DLD1 (cell line): Measurements from ENCODE around the gene SYNPO2L.

Source experiments
- in situ Hi-C: cut with HindIII; loops from 2 replicates; pipeline ENCODE4 v1.10.0; 2017; ENCODE audit warnings: low sequenced_read_pairs

Gene SYNPO2L

DNA sequence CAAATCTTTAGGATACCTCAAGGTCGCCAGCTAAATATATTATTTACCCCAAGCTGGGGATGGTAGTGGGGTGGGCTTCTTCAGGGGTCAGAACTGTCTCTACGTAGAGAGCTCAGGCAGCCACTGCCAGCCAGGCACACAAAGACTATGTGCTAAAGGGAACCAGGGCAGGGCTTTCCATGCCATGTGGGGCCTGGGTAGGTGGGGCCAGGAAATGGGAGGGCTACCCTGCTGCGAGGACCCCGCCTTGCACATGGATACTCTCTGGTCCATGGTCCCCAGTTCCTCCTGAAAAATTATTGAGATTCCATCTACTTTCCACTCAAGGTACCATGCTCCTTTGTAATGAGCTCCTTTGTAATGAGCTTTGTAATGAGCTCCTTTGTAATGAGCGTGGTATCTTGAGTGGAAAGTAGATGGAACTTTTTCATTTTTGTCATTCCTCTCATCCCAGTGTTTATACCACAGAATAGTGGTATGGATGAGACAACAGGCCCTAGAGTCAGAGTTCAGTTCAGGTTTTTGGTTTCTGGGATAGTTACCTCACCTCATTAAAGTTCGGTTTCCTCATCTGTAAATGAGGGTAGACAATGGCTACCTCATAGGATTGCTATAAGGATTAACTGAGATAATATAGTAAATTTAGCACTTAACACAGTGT lies 5.8 kb downstream of the SYNPO2L start:
- in situ Hi-C loops: no loop called here

DNA sequence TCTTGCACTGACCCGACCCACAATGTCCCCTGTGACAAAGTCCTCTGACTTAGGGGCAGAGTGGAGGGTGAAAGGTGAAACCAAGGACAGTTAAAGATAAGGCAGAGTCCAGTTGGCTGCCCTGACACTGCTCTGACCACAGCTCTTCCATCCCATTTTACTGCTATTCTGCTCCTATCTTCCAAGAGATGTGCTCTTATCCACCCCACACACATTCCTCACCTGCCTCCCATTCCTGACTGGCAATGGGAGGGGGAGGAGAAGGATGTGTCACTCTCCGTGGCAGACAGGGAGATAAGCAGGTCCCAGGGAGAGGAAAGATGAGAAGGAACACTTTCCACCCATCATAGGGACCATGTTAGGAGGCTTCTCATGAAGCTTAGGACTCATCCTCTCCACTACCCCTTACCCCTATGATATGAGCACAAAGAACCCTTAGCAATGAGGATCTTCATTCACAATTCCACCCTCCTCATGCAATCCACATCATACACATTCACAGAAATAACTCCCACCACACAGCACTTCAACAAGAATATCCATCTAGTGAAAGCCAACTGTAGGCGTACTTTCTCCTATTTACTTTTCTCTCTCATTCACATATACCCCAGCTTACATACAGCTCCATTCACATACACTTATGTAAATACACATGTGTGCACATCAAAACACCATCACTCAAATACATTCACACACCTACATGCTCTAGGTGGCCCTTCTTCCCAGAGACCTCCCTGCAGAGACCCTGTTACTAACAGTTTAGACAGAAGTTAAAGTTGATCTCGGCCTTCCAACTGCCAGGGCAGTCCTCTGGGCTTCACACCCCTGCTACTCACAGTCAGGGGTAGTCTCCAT lies 6.6 kb downstream of the SYNPO2L start:
- in situ Hi-C loops: no loop called here

- in situ Hi-C loops: no loop called here
Measured at GRCh38 chr10:73647875-73648651, 7.8 kb downstream of the SYNPO2L start.

DNA sequence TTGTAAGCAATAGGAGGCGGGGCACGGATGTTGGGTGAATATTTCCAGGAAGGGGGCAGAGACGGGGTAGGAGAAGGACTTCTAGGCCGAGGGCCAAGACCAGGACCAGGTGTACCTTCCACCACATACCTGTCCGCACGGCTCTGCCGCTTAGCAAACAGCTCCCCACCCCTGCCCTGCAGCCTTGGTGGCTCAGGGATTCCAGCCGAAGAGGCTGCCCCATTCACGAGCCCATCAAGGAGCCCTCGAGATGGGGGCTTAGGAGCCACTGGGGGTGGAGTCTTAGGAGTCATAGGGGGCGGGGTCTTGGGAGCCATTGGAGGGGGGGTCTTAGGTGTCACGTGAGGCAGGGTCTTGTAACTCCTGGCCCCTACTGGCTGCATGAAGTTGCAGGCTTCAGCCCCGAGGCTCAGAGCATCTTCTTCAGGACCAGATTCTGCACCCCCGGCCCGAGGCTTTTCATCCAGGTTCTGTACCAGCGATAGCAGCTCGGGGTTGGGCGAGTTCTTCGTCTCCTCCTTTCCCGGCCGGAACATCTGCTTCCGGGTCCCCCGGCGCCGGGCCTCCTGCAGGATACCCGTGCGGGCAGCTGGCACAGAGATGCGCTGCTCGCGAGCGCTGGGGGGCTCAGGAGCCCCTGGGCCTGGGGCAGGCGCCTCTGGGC lies 8.5 kb downstream of the SYNPO2L start:
- in situ Hi-C loops: no loop called here

DNA sequence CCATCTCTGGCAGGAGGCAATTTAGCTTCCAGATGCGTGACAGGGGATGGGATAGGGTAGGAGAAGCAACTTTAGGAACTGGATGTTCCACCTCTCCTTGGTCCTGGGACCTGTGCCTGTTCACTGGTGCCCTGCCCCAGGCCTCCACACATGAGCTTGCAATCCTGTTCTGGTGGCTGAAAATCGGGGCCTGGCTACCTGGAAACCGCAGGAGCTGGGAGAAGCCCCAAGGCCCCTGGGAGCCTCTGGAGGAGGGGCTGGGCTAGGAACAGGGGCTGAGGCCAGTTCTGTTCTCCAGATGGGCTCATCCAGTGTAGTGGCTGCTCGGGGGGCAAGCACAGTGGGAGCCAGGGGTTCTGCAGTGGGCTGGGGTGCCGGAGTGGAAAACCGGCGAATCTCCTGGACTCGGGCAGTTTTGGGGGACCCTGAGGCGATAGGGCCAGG lies 9.2 kb downstream of the SYNPO2L start:
- in situ Hi-C loops: no loop called here

GRCh38 chr10:73645251-73645650 lies 10.6 kb downstream of the SYNPO2L start:
- in situ Hi-C loops: no loop called here

DNA sequence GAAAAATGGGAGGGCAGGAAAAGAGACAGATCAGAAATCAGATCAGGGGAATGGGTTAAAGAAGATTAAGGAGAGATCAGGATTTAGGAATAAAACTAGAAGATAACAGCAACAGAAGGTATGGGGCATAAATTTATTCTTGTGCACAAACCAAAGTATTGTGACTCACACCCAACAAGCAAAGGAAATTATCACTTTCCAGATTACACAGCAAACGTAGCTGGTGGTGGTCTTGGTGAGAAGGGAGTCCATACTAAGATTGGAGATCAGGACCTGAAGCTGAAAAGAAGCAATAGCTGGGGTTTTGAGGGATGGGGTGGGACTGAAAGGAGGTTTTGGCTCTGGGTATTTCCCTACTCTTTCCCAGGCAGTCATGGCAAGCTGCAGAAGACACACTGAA lies 11.1 kb downstream of the SYNPO2L start:
- in situ Hi-C loops: no loop called here

DNA sequence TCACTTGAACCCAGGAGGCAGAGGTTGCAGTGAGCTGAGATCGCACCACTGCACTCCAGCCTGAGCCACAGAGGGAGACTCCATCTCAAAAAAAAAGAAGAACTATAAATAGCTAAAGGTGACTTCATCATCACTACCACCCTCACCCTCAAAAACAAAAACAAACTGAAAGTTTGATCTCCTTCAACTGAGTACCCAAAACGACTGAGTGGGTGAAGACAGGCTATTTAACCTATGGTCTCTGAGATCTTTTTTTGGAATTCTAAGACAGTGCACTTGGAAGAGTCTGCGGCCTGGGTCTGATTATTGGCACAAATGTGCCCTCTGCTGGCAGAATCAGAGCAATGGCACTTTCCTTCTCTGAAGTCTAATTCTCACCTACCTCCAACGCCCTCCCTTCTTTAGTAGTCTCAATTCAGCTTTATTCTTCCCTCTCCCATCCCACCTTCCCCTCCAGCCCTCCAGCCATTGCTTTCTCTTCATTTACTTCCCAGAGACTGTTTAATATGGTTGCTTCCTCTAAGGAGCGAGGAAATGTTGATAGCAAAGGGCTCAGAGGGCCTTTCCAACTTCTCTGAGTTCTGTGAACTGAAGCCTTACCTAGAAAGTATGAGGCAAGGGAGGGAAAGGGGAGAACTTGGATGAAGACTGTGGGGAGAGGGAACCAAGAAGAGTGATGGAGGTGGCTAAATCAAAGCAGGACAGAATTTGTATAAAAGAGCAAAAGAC lies 11.7 kb downstream of the SYNPO2L start:
- in situ Hi-C loops: no loop called here

DNA sequence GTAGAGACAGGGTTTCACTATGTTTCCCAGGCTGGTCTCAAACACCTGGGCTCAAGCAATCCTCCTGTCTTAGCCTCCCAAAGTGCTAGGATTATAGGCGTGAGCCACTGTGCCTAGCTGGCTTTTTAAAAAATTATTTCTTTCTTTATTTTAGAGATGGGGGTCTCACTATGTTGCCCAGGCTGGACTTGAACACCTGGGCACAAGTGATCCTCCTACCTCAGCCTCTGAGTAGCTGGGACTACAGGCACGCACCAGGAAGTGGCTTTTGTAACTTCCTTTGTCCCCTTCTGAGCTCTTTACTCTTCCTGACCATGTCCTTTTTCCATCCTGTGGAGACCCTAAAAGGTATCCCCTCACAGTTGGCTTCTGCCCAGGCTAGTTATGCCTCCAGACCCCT lies 12.5 kb downstream of the SYNPO2L start:
- in situ Hi-C loops: no loop called here

DNA sequence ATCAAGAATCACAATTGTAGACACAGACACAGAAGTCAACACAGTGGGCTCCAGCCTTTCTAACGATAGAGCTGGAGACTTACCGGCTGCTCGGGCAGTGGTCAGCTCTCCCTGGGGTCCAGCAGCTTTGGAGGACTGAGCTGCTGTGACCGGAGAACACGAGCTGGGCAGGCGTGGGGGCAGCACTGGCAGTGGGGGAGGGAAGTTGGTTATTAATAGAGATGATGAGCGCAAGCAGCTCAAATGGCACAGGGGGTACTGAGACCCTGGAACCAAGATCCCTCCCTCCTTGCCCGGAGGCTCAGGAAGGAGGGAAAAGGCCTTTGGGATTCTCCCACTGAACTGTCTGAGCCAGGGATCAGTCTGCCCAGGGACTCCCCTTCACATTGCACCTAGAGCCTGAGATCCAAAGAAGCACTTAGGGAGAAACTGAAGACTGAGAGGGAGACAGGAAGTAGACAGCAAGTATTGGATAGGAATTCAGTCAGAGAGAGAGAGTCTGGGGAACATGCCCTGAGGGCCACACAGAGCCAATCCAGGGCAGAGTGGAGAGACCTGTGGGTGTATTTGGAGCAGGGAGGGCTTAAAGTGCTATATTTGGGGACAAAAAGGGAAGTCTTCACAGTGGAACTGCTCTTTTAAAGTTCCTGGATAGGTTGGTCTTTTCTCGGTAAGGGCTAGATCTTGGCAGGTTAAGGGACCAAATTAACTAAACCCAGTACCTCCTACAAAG lies 14.3 kb downstream of the SYNPO2L start, which contains the start of gene MYOZ1:
MYOZ1 (minus strand) TSS at position 147 of the 733 bp plus-strand sequence. CDS start 1,457 bp downstream, outside the sequence.
- in situ Hi-C loops: no loop called here

GRCh38 chr10:73639286-73639685 lies 16.5 kb downstream of the SYNPO2L start:
- in situ Hi-C loops: no loop called here

DNA sequence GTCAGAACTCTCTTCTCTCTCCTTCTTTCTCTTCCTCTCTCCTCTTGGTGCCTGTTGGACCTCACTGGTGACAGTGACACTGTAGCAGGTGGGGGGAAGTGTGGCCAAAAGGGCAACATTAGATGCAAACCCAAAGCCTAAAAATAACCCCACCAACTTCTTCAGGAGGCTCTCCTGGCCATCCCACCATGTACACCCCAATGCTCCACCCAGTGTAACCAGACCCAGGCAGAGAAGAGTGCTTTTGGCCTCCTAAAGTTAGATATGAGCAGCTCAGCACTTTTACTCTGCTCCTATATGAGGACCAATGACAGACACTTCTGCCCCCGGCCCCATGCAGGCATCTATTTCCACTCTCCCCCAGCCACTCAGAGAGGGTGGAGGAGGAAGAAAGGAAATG lies 20.0 kb downstream of the SYNPO2L start:
- in situ Hi-C loops: no loop called here

DNA sequence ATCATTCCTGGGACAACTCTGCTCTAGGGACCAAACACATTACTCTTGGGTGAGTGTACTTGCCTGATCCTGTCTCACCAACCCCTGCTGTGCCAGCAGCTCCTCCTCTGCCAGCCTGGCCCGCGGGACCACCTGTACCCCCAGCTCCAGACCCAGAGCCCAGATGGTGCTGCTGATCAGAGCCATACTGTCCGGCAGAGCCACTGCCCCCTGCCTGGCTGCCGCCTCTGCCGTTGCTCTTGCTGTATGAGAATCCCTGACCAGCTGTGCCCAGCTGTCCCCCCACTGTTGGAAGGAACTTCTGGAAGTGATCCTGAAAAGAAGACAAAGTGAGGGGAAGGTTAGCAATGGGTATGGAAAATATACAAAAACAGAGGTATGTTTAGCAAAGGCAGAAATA lies 21.4 kb downstream of the SYNPO2L start:
- in situ Hi-C loops: no loop called here

DNA sequence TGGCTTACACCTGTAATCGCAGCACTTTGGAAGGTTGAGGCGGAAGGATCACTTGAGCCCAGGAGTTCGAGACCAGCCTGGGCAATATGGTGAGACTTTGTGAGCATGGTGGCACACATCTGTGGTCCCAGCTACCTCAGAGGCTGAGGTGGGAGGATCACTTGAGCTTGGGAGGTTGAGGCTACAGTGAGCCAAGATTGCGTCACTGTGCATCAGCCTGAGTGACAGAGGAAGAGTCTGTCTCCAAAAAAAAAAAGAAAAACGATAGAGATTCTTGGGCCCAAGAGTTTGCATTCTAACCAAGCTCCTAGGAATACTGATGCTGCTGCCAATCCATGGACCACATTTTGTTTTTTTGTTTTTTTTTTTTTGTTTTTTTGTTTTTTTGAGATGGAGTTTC lies 26.7 kb downstream of the SYNPO2L start:
- in situ Hi-C loops: loop anchor here (10.0 kb wide), 1 partner anchor 94 kb away; no protein-coding TSS in a partner anchor

DNA sequence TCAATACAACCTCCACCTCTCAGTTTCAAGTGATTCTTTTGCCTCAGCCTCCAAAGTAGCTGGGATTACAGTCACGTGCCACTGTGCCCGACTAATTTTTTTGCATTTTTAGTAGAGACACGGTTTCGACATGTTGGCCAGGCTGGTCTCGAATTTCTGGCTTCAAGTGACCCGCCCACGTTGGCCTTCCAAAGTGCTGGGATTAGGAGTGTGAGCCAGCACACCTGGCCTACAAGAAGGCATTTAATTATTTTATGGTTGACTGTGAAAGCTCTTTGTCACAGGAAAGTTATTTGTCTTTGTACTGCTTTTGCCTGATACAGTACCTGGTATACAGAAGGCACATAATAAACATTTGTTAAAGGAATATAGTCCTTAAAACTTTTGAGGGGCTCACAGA lies 27.4 kb downstream of the SYNPO2L start:
- in situ Hi-C loops: loop anchor here (10.0 kb wide), 1 partner anchor 94 kb away; no protein-coding TSS in a partner anchor

DNA sequence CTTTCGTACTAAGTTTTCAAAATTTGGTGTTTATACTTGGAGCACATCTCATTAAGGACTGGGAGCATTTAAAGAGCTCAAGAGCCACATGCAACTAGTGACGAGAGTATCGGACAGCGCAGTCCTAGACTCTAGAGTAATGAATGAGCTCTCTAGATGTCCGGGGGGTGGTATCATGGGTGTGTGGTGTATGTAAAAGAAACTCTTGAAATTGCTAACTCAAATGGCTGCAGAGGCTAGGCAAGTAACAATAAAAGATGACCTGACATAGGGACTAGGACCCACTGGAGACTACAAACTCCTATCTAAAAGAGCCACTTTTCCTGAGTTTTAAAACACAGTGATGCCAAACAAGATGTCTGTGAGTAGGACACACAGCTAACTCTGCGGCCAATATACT lies 28.5 kb downstream of the SYNPO2L start:
- in situ Hi-C loops: loop anchor here (10.0 kb wide), 1 partner anchor 92 kb away; no protein-coding TSS in a partner anchor

- in situ Hi-C loops: loop anchor here (10.0 kb wide), 1 partner anchor 91 kb away; no protein-coding TSS in a partner anchor
Measured at GRCh38 chr10:73625884-73626752, 29.7 kb downstream of the SYNPO2L start.
